A549 (cell line): ENCODE results near the gene METTL1.

Experiments
- BHLHE40 ChIP-seq: IDR thresholded peaks from 2 replicates; pipeline ENCODE4 v1.6.1; 2012; ENCODE audit warnings: low read depth, low read length, inconsistent platforms
- CBX2 ChIP-seq: fragments of 200-600 bp; sonication (generic); IDR thresholded peaks from 2 replicates; pipeline ENCODE4 v1.6.1; 2016; ENCODE audit warnings: low read depth, mild to moderate bottlenecking, borderline replicate concordance
- CTCF ChIP-seq: fragments of >200 bp; sonication (Bioruptor Twin); formaldehyde crosslinking; IDR thresholded peaks from 3 replicates; pipeline ENCODE4 v1.5.1; 2016
- ELK1 ChIP-seq: fragments of 150-350 bp; IDR thresholded peaks from 2 replicates; pipeline ENCODE4 v1.6.1; 2014; ENCODE audit warnings: low read depth, mild to moderate bottlenecking, low read length
- ESRRA ChIP-seq: fragments of 150-350 bp; IDR thresholded peaks from 2 replicates; pipeline ENCODE4 v1.6.1; 2014; ENCODE audit warnings: mild to moderate bottlenecking, low read length, borderline replicate concordance
- FOSL2 ChIP-seq, 2 experiments: fragments of 450-650 bp in 1 of 2; fragments of >200 bp in 1 of 2; sonication (Bioruptor Twin) in 1 of 2; formaldehyde crosslinking; IDR thresholded peaks; 2 replicates each; pipeline versions ENCODE4 v1.5.0 to v1.6.1; 2016 to 2020; ENCODE audit warnings: mild to moderate bottlenecking in 1 of 2, moderate library complexity in 1 of 2
- MAFK ChIP-seq: fragments of 450-650 bp; IDR thresholded peaks from 2 replicates; pipeline ENCODE4 v1.6.1; 2014; ENCODE audit not compliant: partially characterized antibody
- NFE2L2 ChIP-seq: fragments of 150-350 bp; conservative IDR thresholded peaks from 2 replicates; pipeline ENCODE4 v1.6.1; 2014; ENCODE audit warnings: low read length
- NPAS2 ChIP-seq: fragments of 250-450 bp; sonication (Bioruptor Pico); IDR thresholded peaks from 2 replicates; pipeline ENCODE4 v1.8.0; 2022; ENCODE audit warnings: mild to moderate bottlenecking, moderate library complexity, borderline replicate concordance
- NR3C1 ChIP-seq: fragments of >200 bp; sonication (Bioruptor Twin); formaldehyde crosslinking; IDR thresholded peaks from 3 replicates; pipeline ENCODE4 v1.6.1; 2017
- POLR2A ChIP-seq: IDR thresholded peaks from 2 replicates; pipeline ENCODE4 v1.6.1; 2012; ENCODE audit warnings: mild to moderate bottlenecking, low read length
- SREBF2 ChIP-seq: fragments of 450-650 bp; IDR thresholded peaks from 2 replicates; pipeline ENCODE4 v1.6.1; 2014; ENCODE audit warnings: mild to moderate bottlenecking, moderate library complexity
- ZC3H11A ChIP-seq: fragments of 450-650 bp; IDR thresholded peaks from 2 replicates; pipeline ENCODE4 v1.6.1; 2014; ENCODE audit warnings: antibody characterized with exemption, mild to moderate bottlenecking
- TF ChIP-seq, protein P1 (sequence below): IDR thresholded peaks from 2 replicates; pipeline ENCODE4 v1.6.1; 2012

- no peak for TF ChIP-seq CTCF
- TF ChIP-seq, protein P1, sequence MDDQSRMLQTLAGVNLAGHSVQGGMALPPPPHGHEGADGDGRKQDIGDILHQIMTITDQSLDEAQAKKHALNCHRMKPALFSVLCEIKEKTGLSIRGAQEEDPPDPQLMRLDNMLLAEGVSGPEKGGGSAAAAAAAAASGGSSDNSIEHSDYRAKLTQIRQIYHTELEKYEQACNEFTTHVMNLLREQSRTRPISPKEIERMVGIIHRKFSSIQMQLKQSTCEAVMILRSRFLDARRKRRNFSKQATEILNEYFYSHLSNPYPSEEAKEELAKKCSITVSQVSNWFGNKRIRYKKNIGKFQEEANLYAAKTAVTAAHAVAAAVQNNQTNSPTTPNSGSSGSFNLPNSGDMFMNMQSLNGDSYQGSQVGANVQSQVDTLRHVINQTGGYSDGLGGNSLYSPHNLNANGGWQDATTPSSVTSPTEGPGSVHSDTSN, result no peak
- TF ChIP-seq POLR2A, result no peak
- no peak for TF ChIP-seq CBX2
- no peak for TF ChIP-seq ELK1
- no peak for TF ChIP-seq BHLHE40
- no peak for TF ChIP-seq FOSL2 (IDR thresholded peaks at IDR 0.05)
- TF ChIP-seq FOSL2 (CRISPR knock-in tag; IDR thresholded peaks at IDR 0.05), result no peak
- TF ChIP-seq SREBF2, result no peak
- TF ChIP-seq NPAS2 (CRISPR knock-in tag), result no peak
- no peak for TF ChIP-seq ZC3H11A
- TF ChIP-seq NFE2L2, result no peak
- no peak for TF ChIP-seq ESRRA
- TF ChIP-seq MAFK, result no peak
- no peak for TF ChIP-seq NR3C1
Measured at GRCh38 chr12:57777911-57778310, 6.0 kb upstream of the METTL1 start.
